GM19452 (cell line): ENCODE measurements around the gene LRFN2.

Source experiments
- ATAC-seq: cut with Tn5 transposase; IDR thresholded peaks from one replicate; pipeline ENCODE4 v1.9.1; 2021; ENCODE audit not compliant: unreplicated experiment

LRFN2 gene

GRCh38 chr6:40520084-40520483 is 67.1 kb downstream of the LRFN2 start:
- no peak for ATAC-seq

GRCh38 chr6:40517654-40518053 is 69.5 kb downstream of the LRFN2 start:
- ATAC-seq, result no peak

GRCh38 chr6:40516429-40516828 is 70.7 kb downstream of the LRFN2 start:
- no peak for ATAC-seq

GRCh38 chr6:40512340-40512739 is 74.8 kb downstream of the LRFN2 start:
- no peak for ATAC-seq

GRCh38 chr6:40511884-40512283 is 75.3 kb downstream of the LRFN2 start:
- no peak for ATAC-seq

GRCh38 chr6:40510442-40510841 is 76.7 kb downstream of the LRFN2 start:
- ATAC-seq, result no peak

GRCh38 chr6:40509716-40510260 is 77.4 kb downstream of the LRFN2 start:
- ATAC-seq, result no peak

GRCh38 chr6:40509086-40509485 is 78.1 kb downstream of the LRFN2 start:
- ATAC-seq, result no peak

- ATAC-seq, result no peak
Measured at GRCh38 chr6:40506954-40507353, 80.2 kb downstream of the LRFN2 start.

GRCh38 chr6:40505191-40505810 is 81.9 kb downstream of the LRFN2 start:
- no peak for ATAC-seq

GRCh38 chr6:40504274-40504673 is 82.9 kb downstream of the LRFN2 start:
- no peak for ATAC-seq

GRCh38 chr6:40500227-40500626 is 86.9 kb downstream of the LRFN2 start:
- ATAC-seq, result no peak

- ATAC-seq, result no peak
Measured at GRCh38 chr6:40499215-40499614, 87.9 kb downstream of the LRFN2 start.

- ATAC-seq, result no peak
Measured at GRCh38 chr6:40498148-40498547, 89.0 kb downstream of the LRFN2 start.

- no peak for ATAC-seq
Measured at GRCh38 chr6:40492187-40492586, 95.0 kb downstream of the LRFN2 start.

GRCh38 chr6:40490508-40490907 is 96.7 kb downstream of the LRFN2 start:
- no peak for ATAC-seq

GRCh38 chr6:40489798-40490197 is 97.4 kb downstream of the LRFN2 start:
- ATAC-seq, result no peak

- ATAC-seq, result no peak
Measured at GRCh38 chr6:40486576-40486975, 100.6 kb downstream of the LRFN2 start.

- no peak for ATAC-seq
Measured at GRCh38 chr6:40485795-40486194, 101.4 kb downstream of the LRFN2 start.

- ATAC-seq, result no peak
Measured at GRCh38 chr6:40485300-40485699, 101.9 kb downstream of the LRFN2 start.

GRCh38 chr6:40484066-40484465 is 103.1 kb downstream of the LRFN2 start:
- ATAC-seq, result no peak

GRCh38 chr6:40482532-40482931 is 104.6 kb downstream of the LRFN2 start:
- no peak for ATAC-seq

- no peak for ATAC-seq
Measured at GRCh38 chr6:40480678-40481077, 106.5 kb downstream of the LRFN2 start.
